Hair follicular keratinocyte (primary cell): ENCODE data around the gene CDC42EP5. TPM values are rescaled to one million over a fixed set of nuclear protein-coding genes. Genes with fewer than 3 reads are reported as not detected.

ENCODE experiments used
- total RNA-seq: library from RNA; depleted of rRNA; stranded (reverse); fragments of >200 nt; gene quantifications from 2 replicates; pipeline ENCODE4 v1.2.3, GENCODE V29; 2015

Gene CDC42EP5
- total RNA-seq = 30.2 and 68.9 TPM in 2 replicates

GRCh38 chr19:54473071-54473891 is at the start of gene CDC42EP5:
Gene CDC42EP5 (minus strand): TSS chr19:54473296. CDS start chr19:54465547, 7,749 bp downstream.

GRCh38 chr19:54502518-54503048 is 29.5 kb upstream of the CDC42EP5 start, which contains the start of gene LAIR2:
Gene LAIR2 (plus strand): TSS chr19:54502831. CDS start chr19:54502919, 88 bp downstream.

GRCh38 chr19:54463531-54464043 is 9.5 kb downstream of the CDC42EP5 start, which contains the start of gene LENG9:
Gene LENG9 (minus strand): TSS chr19:54463778. CDS start chr19:54463526, 252 bp downstream.

GRCh38 chr19:54448774-54449700 is 24.1 kb downstream of the CDC42EP5 start, which contains the start of gene LENG8:
Gene LENG8 (plus strand): TSS chr19:54449199. CDS start chr19:54451345, 2,146 bp downstream.

GRCh38 chr19:54415208-54415900 is 57.7 kb downstream of the CDC42EP5 start, which contains the start of gene TTYH1:
Gene TTYH1 (plus strand): TSS chr19:54415464. CDS start chr19:54415553, 89 bp downstream.

Other genes with a start within 250 kb of the CDC42EP5 start
- not detected in 2 replicates for gene LILRA6, start 230.5 kb downstream of the CDC42EP5 start, total RNA-seq
- gene LILRB5, start 216.0 kb downstream of the CDC42EP5 start, total RNA-seq = not detected in 2 replicates
- not detected in 2 replicates for gene LILRB2, start 192.2 kb downstream of the CDC42EP5 start, total RNA-seq
- not detected in 2 replicates for gene LILRA5, start 160.1 kb downstream of the CDC42EP5 start, total RNA-seq
- gene LILRA4, start 134.1 kb downstream of the CDC42EP5 start, total RNA-seq = not detected in 2 replicates
- not detected in 2 replicates for gene LAIR1, start 108.4 kb downstream of the CDC42EP5 start, total RNA-seq
- not detected in 2 replicates for gene TTYH1, start 57.8 kb downstream of the CDC42EP5 start, total RNA-seq
- gene LENG8, start 24.1 kb downstream of the CDC42EP5 start, total RNA-seq = 22.6 and 35.8 TPM in 2 replicates
- 4.5 and 8.2 TPM in 2 replicates for gene LENG9, start 9.5 kb downstream of the CDC42EP5 start, total RNA-seq
- gene LAIR2, start 29.5 kb upstream of the CDC42EP5 start, total RNA-seq = not detected in 2 replicates
- not detected in 2 replicates for gene LILRA2, start 100.5 kb upstream of the CDC42EP5 start, total RNA-seq
- not detected in 2 replicates for gene LILRA1, start 120.3 kb upstream of the CDC42EP5 start, total RNA-seq
- gene LILRB1, start 157.2 kb upstream of the CDC42EP5 start, total RNA-seq = not detected in 2 replicates
- gene LILRB4, start 189.7 kb upstream of the CDC42EP5 start, total RNA-seq = not detected in 2 replicates